Erythroblast (primary cell): Measurements from ENCODE around the gene SEPTIN2.

Experiments
- DNase-seq, 2 experiments: peaks; one replicate each; lab custom pipeline; 2025; lab: John Stamatoyannopoulos, UW
- GATA1 ChIP-seq: IDR thresholded peaks from 2 replicates; pipeline ENCODE4 v1.6.1; 2011; ENCODE audit warnings: low read depth, mild to moderate bottlenecking, control low read depth, low read length, moderate library complexity
- POLR2A ChIP-seq: IDR thresholded peaks from 2 replicates; pipeline ENCODE4 v1.6.1; 2011; ENCODE audit warnings: mild to moderate bottlenecking, low read length

The SEPTIN2 gene

GRCh38 chr2:241339839-241340630 is 24.3 kb downstream of the SEPTIN2 start:
- DNase-seq: no peak
- TF ChIP-seq POLR2A (no peak), GATA1 (no peak)

- TF ChIP-seq GATA1 (no peak), POLR2A (no peak)
- no peak for DNase-seq
Measured at GRCh38 chr2:241340631-241341163, 25.0 kb downstream of the SEPTIN2 start.

GRCh38 chr2:241344925-241345651 is 29.4 kb downstream of the SEPTIN2 start:
- no peak for DNase-seq
- TF ChIP-seq POLR2A (no peak), GATA1 (no peak)

GRCh38 chr2:241349941-241350340 is 34.2 kb downstream of the SEPTIN2 start:
- DNase-seq: no peak
- no peak for TF ChIP-seq POLR2A
- TF ChIP-seq GATA1: no peak

GRCh38 chr2:241350530-241350877 is 34.8 kb downstream of the SEPTIN2 start:
- DNase-seq: no peak
- TF ChIP-seq POLR2A (no peak), GATA1 (no peak)

GRCh38 chr2:241350878-241351639 is 35.3 kb downstream of the SEPTIN2 start:
- DNase-seq: no peak
- no peak for TF ChIP-seq POLR2A
- TF ChIP-seq GATA1: no peak

- TF ChIP-seq GATA1 (no peak), POLR2A (no peak)
- no peak for DNase-seq
Measured at GRCh38 chr2:241351640-241352031, 35.9 kb downstream of the SEPTIN2 start.

GRCh38 chr2:241352227-241352626 is 36.5 kb downstream of the SEPTIN2 start:
- no peak for TF ChIP-seq POLR2A
- no peak for TF ChIP-seq GATA1
- no peak for DNase-seq

- peak; percentile 89 to 90 for DNase-seq
- no peak for TF ChIP-seq POLR2A
- no peak for TF ChIP-seq GATA1
Measured at GRCh38 chr2:241354668-241355658, 39.2 kb downstream of the SEPTIN2 start.

- DNase-seq: peak; percentile 99 to 100
- peak; percentile 58 for TF ChIP-seq POLR2A
- TF ChIP-seq GATA1: no peak
Measured at GRCh38 chr2:241355983-241356870, 40.5 kb downstream of the SEPTIN2 start, which contains the start of gene FARP2. FARP2 (plus strand) TSS chr2:241356285; CDS start chr2:241373108, 16,823 bp downstream.

GRCh38 chr2:241356871-241357260 is 41.1 kb downstream of the SEPTIN2 start:
- TF ChIP-seq POLR2A (no peak), GATA1 (no peak)

GRCh38 chr2:241357531-241357930 is 41.8 kb downstream of the SEPTIN2 start:
- no peak for DNase-seq
- no peak for TF ChIP-seq GATA1
- no peak for TF ChIP-seq POLR2A

More at GRCh38 chr2:241356871-241357260, 41.1 kb downstream of the SEPTIN2 start:
- peak in 1 of 2 experiments; percentile 45 for DNase-seq
